GM20431 (cell line): ENCODE results near the gene COL4A2.

ENCODE experiments used
- in situ Hi-C: fragments of 300-500 bp; cut with MseI, MboI; formaldehyde crosslinking; loops from one replicate; pipeline ENCODE4 v1.15.0; 2020; ENCODE audit warnings: low sequenced_read_pairs; ENCODE audit not compliant: unreplicated experiment

COL4A2 gene

DNA sequence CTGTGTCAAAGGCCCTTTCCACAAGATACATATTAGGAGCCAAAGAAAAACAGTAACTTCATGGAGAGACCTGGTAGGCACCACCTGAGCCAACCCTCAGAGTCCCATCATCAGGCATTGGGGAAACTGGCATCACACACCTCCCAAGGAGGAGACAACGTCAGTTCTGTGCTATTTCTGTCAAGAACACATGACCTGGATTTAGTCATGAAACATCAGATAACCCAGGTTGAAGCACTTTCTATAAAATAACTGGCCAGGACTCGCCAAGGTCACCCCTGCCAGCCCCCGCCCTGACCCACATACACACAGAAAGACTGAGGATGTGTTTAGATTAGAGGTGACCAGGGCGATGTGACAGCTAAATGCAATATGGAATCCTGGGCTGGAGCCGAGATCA is 35.8 kb upstream of the COL4A2 start:
- in situ Hi-C loops = no loop called here

DNA sequence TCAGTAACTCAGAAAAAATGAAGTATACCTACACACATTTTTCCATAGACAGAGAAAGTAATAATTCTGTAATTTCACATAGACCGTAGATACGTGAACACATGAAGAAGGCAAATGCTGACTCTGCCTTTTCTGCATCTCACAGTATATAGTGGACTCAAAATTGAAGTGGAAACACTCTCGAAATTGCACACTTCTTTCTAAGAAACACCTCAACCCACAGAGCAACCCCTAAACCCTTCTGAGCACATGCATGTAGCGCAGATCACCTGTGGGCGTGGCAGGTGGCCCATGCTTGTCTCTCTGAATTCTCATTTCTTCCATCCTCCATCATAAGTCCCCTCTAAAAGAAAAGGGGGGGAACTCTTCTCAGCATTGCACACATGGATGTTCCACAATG is 34.9 kb upstream of the COL4A2 start:
- in situ Hi-C loops = no loop called here

DNA sequence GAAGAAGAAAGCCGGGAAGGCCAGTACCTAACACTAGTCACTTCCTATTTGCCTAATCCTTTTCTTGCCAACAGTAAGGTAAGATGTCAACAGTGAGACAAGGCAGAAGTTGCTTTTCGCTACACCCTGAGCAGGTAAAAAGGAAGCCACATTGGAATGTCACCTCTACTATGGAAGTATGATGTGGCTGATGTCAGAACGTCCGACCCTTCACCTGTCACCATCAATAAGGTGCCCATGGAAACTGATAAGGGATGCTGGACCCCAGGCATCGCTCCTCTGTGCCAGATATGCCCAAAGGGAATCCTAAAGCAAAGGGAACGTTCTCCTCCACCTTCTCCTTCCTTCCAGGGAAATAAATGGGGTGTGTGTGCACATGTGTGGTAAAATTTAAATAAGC is 34.4 kb upstream of the COL4A2 start:
- in situ Hi-C loops = no loop called here

DNA sequence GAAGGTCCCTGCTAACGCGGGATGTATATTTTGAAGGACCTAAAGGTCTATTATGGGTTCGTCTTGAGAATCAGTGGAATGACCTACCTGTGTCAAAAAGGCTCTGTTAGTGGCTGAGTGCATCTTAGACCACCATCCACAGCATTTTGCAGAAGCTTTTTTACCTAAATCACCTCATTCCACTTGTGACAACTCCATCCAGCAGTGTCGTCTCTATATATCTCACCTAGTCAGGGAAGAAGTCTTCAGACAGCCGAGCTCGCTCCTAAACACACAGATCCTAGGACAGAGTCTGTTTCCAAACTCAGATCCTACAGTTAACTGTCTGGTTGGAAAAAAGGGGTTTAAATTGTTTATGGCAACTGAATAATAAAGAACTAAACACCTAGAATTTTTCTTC is 33.8 kb upstream of the COL4A2 start:
- in situ Hi-C loops = no loop called here

DNA sequence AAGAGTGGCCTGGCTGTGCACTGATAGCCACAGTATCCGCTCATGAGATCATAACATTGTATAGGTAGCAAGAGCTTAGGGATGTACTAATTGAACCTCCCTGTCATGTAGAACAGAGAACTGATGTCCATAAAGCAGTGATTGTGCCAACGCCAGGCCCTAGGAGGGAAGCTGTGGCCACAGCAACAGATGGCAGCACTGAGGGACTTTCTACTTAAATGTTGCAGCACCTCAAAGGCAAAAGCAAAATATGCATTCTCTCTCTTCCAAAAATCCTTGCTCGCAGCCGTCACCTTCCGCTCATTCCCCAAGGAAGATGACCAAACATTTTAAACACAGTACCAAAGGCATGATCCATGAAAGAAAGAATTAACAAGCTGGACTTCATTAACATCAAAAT is 32.4 kb upstream of the COL4A2 start:
- in situ Hi-C loops = no loop called here

DNA sequence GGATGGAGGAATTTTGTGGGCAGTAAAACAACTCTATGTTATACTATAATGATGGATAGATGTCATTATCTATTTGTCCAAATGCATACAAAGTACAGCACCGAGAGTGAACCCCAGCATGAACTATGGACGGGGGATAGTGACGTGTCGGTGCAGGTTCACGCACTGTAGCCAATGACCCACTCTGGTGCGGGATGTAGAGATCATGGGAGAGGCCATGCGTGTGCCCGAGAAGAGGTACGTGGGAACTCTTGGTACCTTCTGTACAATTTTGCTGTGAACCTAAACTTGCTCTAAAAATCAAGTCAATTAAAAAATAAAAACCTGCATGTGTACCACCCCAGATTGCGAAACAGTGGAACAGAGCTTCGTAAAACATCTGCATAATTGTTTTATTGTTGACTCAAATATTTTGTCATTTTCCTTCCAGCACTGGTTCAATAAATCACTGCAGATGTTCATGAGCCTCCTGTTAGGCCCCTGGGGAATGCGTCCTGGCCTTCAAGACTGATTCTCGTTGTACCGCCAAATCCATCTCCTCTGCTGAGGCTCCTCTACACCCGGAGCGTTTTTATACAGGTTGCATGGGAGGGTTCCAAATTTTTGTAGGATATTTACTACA is 31.0 kb upstream of the COL4A2 start:
- in situ Hi-C loops = no loop called here

DNA sequence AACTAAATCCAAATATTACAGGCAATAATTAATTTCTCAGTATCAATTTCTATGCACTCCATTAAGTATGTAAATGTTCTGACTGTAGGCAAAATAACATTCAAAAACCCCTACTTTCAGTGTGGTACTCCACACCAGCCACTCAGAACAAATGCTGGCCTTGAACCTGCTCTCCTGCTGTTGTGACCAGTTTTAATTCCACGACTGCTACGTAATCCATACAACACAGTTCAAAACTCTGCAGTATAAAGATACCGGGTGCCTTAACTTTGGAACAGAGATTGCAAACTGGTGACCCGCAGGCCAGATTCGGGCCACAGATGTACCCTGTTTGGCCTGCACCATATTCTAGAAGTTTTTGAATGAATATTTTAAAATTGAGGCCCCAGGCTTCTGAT is 30.5 kb upstream of the COL4A2 start:
- in situ Hi-C loops = no loop called here

DNA sequence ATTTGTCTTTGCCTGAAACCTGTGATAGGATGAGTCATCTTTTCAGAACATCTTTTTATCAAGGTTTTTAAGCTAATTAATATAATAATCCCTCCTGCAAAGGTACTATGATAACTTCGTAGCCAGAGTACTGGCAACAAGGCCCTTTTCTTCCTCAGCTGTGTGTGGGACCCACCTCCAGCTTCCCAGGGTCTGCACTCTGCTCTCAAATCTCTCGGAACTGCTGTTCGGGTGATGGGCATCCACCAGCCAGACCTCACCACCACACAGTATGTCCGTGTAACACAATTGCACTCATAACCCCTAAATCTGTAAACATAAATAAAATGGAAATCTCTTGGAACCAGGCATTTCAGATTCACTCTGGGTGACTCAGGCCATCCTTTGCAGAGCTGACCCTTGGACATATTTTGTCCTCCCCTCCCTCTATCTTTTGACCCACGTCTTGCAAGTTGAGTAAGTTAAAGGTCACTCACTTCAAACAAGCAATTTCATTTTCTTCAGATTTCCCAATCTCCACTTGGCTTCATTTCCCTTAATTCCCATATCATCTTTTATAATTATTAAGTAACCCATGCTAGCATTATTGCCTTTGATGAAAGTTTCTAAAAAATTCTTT is 29.6 kb upstream of the COL4A2 start:
- in situ Hi-C loops = no loop called here

DNA sequence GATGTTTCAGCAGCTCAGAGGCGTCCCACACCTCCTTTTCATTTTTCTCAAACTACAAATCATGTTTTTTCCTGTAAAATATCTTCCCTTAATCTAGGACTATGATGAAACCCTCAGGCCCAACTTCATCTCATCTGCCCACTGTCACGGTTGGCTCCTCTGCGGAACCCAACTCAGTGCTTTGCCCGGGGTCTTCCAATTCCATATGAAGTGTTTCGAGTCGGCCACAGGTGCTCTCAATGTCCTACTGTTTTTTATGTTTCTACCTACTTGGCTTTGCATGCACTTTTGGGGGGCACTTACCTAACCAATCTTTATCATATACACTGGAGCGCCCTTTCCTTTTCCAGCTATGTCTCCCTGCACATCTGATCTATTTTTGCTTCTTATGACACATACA is 28.2 kb upstream of the COL4A2 start:
- in situ Hi-C loops = no loop called here

DNA sequence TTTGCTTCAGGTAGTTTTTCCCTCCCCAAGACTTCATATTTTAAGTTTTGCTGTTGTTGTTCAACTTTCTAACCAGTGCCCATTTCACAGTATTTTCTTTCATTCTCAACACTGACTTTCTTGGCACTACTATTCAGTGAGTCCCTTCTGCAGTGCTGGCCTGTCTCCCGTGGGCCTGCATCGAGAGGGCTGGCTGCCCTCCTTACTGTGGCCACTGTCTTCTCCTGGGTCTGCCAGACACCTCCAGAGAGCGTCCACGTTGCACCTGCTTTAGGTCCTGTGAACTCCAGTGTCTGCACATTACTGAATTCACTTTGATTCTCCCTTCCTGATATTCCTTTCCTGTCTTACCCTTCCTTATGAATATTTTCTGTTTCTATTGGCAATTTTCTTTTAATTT is 27.4 kb upstream of the COL4A2 start:
- in situ Hi-C loops = no loop called here

DNA sequence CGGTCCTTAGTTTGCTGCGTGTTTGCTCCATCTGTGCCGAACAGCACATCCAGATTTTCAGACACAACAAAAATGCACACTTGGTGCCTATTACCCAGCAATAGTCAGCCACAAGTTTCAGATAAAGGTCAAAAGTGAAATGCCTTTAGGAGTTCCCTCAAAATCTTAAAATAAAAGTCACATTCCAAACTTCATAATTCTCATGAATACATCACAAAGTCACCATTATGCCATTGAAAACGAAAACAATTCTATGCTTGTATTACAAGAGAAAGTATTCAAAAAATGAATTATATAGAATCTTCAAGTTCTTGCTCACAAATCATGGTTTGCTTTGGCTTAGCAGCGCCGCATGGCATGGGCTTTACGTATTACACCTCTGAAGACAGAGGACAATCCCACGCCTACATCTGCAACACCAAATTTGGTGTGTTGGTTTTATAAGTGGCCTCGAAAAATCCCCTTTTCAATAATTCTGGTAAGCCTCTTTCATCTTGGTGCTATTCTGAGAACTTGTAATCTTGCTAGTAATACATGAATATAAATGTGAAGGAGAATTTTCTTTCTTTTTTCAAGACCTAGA is 26.8 kb upstream of the COL4A2 start:
- in situ Hi-C loops = no loop called here

DNA sequence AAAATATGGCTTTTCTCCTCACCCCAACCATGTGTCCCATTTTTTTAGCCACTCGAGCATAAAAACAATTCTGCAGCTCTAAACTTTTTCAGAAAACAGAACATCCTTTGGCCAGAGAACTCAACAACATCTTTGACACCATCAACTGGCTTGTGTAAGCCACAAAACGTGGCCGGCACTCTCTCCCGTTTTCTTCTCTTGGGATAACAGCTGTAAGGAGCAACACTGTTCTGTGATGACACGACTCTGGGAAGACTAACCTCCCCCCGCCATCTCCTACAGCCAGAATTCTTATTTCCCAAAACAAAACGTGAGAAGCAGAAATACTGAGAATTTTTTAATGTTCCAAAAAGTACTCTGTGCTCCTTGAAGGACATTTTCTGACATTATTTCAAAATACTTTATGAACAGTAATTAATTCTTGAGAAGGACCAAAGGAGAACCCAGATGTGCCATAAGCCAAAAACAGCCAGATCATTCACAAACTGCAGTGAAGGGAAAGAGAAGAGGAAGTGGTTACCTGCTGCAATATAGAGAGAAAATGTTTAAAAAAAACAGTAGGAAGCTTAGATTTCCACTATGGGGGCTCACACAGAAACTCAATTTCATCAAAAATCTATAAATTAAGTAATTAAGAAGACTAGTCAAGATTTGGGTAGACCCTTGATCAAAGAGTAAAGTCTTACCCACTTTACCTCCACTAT is 25.9 kb upstream of the COL4A2 start:
- in situ Hi-C loops = no loop called here

DNA sequence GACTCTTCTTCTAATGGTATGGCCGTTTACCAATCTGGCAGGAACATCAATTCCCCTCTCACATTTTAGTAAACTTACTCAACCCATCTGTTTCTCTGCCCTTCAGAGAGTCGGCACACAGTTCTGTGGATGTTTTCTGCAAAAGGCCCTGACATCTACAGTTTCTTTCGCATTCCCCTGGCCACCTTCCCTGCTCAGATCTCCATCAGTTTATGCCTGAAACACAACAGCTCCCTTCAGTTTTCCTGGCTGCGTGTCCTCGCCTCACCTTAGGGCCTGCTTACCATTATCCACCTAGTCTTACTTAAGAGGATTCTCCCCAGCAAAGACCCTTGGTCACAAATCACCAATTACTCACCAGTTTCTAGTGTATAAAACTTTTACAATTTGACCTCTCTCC is 25.3 kb upstream of the COL4A2 start:
- in situ Hi-C loops = no loop called here

DNA sequence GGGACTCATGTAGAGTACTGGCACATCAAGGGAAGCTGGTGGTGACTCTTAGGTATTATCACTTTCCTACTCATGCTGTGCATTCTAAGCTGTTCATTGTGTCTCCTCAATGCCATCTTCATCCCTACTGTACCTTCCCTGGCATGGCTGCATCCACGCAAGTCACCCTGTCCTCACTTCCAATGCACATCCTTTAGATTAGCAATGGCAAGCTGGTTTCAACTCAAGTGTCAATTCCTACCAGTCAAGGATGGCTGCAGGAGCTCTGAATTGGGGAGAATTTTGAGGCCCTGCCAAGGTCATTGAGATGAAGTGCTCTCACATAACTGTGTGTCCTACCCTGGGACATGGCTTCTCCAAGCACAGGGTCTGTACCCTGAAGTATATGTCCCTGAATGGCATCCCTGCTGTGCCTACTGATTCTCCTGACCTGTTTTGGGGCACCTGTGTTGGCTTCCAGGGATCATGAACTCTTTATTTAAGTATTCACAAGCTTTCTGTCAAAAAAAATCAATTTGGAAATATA is 24.7 kb upstream of the COL4A2 start:
- in situ Hi-C loops = no loop called here

DNA sequence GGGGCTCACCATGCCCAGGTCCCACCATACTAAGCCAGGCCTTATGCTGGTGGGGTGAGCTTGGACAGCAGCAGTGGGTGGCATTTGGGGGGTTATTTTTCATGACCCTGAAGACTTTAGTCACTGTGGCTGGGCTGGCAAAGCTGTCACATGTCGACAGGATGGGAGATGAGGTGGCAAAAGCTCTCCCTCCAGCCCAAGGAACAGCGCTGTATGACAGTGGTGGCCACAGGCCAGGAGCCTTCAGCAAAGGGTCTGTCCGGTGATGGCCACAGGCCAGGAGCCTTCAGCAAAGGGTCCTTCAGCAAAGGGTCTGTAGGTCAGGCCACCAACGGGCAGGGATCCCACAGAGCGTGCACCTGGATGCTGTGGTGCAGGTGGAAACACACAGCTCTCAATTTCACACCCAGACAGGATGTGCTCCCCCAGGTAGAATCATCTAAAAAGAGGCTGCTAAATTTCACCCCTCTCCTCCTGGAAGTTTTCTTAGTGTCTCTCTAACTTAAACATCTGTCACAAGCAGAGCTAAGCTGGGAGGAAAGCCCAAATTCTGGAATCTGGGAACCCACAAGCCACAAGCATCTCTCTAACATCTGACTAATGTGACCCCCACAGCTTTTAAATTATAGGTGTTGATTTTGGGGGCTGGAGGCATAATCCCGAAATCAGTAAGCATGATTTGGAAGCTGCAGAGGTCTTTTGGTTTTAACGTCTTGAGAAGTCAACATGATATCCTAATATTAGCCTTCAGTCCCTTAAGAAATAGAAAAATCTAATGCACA is 23.2 kb upstream of the COL4A2 start:
- in situ Hi-C loops = no loop called here

DNA sequence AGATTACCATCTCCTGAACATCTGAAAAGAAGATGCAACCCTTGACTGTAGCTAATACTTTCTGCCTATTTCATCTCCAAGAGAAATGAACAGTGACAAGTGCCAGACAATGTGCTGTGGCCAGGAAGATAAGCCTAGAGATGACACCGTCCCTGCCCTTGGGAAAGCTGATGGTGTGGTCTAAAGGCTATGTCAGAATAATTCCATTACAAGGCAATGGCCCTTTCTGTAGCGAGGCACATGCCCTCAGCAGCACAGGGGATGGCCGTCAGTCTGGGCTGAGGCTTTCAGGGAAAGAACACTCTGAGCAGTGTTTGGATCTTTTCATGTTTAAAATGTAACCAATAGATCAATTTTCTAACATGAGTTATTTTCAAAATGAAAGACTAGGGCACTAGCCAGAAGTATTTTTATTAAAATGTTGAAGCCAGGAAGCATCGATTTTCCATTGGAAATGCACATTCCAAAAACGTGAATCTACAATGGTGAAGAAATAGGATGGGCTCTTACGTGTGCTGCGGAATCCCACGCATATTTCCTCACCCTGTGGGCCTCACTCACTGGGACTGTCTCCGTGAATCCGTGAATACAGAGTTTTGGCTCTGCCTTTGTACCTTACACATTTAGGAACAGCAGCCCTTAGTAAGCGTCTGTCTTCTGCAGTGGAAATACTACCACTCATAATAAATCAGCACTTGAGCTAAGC is 22.2 kb upstream of the COL4A2 start:
- in situ Hi-C loops = no loop called here

DNA sequence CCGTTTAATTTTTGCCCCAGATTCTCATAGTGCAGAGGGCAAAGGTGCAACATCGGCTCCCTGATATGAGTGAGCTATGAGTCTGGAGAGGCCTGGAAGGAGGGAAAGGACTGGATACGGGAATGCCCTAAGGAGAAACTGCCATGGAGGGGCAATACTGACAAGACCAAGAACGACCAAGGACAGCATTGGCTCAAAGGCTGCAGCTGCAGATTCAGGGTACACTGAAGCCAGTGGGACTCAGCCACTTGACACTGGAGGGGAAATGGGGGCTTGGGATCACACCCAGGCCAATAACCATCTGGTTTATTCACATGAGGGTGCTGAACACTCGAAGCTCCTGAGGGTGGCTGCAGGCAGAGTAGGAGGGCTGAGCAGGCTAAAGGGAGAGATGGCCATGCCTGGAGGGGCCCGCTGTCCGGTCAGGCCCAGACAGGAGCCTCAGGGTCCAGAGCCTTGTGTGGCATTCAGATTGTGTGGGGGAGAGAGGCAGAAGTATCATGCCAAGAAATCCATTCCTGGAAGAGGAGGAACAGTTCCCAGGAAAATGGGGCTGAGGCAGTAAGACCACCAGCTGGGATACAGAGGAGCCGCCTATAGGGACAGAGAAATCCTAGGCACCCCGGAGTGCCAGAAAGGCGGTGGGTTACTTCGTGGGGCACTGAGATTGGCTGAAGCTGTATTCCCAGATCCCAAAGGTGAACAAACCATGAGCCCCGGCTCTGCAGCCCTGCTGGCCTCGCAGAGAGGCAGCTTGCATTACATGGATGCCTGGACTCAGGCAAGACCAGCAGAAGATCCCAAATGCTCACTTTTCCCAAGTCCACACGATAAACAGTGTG is 20.9 kb upstream of the COL4A2 start:
- in situ Hi-C loops = no loop called here

DNA sequence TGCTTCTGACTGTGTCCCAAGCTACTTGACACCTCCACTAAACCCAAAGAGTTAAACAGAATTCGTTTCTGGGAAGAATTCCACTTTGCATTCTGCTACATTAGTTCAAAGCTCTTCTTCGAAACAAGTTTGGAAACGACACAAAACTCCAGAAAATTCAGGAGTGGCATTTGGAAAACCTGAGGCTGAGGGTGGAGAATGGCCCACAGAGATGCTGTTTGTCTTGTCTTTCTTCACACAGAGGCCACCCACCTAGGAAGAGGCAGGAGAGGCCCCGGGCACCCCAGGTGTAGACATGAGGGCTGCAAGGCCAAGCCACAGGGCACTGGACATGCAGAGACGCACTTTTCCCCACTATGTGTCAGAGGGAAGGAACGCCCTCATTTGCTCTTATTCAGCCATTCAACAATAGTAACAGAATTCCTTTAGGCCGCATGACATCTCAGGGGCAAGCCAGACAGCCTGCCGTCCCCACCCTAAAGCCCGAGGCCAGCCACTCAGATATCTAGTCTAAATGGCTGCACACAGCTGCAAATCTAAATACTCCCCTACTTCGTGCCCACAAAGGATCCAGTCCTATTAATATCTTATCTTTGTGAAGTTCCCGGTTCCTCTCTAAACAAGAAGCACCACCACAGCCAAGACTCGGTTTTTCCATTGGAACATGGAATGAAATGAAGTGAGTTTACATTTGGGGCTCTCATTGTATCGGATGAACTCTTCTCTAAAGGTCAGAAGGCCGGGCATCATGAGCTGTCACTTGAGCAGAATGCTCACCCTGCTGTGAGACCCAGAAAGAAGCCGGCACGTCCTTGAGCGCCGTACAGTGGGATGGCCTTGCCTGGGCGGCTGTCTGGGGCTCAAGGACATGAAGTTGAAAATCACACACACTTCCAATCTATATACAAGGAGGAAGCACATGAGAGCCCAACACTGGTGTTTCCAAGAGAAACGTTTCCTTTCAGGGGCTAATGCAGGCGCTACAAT is 20.0 kb upstream of the COL4A2 start:
- in situ Hi-C loops = no loop called here
